Tibial nerve (tissue), 3 donors: ENCODE results near the gene NUTM1.

Experiments
- POLR2A ChIP-seq, 2 donors: fragments of 450-650 bp; IDR thresholded peaks; one replicate each; pipeline ENCODE4 v1.6.1; 2017; ENCODE audit warnings: antibody characterized with exemption in 2 of 2, mild to moderate bottlenecking in 2 of 2, moderate library complexity in 2 of 2
- TF ChIP-seq, protein P1 (sequence below), 5 experiments: fragments of 200-600 bp in 3 of 5; fragments of 450-650 bp in 2 of 5; sonication (generic) in 3 of 5; IDR thresholded peaks; one replicate each; pipeline ENCODE4 v1.5.1; 2016 to 2019; ENCODE audit warnings: antibody characterized with exemption in 5 of 5, mild to moderate bottlenecking in 3 of 5, moderate library complexity in 2 of 5

DNA sequence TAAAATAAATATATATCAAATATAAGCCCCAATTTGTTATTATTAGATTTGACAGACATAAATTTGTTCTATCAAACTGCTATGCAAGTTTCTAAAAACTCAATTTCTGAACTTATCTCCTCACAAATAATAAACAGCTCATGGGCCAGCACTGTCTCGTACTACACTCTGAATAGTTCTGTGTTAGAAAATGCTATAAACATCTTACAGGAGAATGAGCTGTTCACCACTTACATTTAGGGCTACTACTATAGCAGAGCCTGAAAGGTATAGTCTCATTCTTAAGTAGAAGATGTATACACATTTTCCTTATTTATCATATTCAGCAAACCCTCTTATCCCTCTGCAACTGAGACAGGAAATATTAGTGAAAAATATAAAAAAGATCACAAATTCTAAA lies 18.2 kb upstream of the NUTM1 start:
- TF ChIP-seq, protein P1, sequence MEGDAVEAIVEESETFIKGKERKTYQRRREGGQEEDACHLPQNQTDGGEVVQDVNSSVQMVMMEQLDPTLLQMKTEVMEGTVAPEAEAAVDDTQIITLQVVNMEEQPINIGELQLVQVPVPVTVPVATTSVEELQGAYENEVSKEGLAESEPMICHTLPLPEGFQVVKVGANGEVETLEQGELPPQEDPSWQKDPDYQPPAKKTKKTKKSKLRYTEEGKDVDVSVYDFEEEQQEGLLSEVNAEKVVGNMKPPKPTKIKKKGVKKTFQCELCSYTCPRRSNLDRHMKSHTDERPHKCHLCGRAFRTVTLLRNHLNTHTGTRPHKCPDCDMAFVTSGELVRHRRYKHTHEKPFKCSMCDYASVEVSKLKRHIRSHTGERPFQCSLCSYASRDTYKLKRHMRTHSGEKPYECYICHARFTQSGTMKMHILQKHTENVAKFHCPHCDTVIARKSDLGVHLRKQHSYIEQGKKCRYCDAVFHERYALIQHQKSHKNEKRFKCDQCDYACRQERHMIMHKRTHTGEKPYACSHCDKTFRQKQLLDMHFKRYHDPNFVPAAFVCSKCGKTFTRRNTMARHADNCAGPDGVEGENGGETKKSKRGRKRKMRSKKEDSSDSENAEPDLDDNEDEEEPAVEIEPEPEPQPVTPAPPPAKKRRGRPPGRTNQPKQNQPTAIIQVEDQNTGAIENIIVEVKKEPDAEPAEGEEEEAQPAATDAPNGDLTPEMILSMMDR (IDR thresholded peaks at IDR 0.05) = no peak
- TF ChIP-seq POLR2A (IDR thresholded peaks at IDR 0.05) = no peak
